HG02610 (cell line): ENCODE measurements around the gene PSG4.
"Not testable (repeated sequence)": the region's sequence is repeated elsewhere in the genome, so short reads cannot be mapped to it uniquely, and the experiment has no call there.

Source experiments
- ATAC-seq: cut with Tn5 transposase; IDR thresholded peaks from one replicate; pipeline ENCODE4 v1.9.1; 2021; ENCODE audit warnings: mild to moderate bottlenecking, moderate library complexity; ENCODE audit not compliant: unreplicated experiment

The PSG4 gene

DNA sequence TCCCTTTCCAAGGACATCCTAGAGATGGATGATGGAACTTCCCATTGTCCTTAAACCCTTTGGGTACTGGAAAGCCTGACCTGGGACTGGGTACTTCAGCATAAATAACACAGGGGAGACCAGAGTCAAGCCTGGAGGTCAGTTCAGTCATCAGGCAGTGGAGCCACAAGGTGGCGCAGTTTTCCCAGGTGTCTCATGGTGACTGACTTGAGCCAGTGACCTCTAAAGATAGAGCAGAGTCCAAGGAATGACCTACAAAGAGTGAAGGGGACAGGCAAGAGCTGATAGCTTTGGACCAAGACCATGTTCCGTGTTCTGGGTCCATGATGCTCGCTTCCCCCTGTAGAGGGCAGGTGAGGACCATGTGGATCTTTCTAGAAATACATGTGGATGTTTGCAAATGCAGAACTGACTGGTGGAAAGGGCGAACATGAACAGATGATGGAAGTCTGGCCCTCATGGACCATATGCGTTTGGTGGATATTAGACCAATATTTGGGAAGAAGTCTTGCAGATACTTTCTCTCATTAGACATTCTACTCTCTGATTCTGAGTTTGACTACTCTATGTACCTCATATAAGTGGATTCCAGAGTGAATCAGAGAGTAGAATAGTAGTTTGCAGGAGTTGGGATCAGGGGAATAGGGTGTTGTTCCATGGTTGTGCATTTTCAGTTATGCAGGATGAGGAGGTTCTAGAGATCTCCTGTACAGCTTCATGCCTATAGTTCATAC is 6.6 kb downstream of the PSG4 start:
- not testable (repeated sequence) for ATAC-seq

- not testable (repeated sequence) for ATAC-seq
Measured at GRCh38 chr19:43197666-43198397, 7.6 kb downstream of the PSG4 start.

DNA sequence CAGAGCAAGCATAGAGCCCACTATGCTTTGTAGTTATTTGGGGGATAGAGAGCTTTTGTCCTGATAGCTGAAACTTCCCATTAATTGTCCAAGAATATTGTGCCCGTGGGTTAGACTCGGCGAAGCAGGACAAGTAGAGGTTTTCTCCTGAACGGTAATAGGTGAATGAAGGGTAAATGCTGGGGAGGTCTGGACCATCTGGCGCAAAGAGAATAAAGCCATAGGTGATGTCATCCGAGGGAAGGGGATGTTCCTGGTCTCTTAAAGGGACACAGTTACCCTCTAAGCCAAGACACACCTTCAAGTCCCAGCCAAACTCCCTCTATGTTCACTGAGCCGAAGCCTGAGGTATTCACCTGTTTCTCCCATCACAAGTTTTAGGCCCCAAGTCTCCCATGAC is 11.0 kb downstream of the PSG4 start:
- ATAC-seq, result not testable (repeated sequence)

DNA sequence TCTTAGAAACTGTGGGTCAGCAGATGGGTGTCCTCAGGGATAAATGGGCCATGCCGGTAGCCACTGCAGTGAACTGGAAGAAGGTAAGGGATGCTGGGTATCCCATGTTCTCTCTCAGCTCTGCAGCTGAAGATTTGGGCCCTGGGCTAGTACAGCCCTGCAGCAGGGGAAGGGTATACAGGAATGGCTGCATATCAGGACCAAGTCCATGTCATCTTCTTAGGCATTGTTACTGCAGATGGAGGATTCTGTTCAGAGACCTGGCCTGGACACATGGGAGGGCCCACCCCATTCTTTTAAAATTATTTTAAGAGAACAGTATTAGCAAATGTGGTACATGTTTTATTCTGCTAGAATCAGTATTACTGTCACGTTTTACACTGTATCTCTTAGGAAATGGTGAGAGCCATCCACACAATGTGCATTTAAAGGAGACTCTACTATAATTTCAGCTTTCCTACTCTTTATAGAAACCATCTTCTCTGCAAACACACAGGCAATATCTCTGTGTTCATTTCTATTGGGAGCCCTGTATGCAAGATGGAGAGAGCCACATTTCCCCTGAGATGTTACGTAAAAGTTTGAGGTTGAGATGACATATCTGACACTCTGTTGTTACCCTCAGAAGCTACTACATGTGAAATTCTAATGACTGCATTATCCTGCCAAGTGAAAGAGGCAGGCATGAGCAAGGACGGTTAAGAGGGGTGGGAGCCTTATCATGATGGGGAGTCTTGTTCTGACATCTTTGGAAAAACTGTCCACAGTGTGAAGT is 12.9 kb downstream of the PSG4 start:
- ATAC-seq, result not testable (repeated sequence)

DNA sequence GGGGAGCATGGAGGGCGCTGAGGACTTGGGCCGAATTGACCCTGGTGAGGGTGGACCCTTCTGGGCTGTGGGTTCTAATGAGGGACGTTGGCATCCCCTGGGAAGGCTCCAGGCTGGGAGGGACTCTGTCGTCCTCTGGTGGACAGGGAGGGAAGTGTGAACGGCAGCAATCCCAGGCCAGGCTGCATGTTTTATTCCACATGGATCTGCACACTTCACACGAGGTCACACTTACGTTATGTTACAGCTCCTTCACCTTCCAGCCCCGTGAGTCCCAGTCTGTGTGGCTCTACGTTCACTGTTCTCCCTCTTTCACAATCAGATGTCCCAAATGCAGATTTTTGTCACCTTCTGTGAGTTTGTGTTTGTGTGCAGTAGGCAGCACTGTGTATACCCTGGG is 17.3 kb downstream of the PSG4 start:
- not testable (repeated sequence) for ATAC-seq

DNA sequence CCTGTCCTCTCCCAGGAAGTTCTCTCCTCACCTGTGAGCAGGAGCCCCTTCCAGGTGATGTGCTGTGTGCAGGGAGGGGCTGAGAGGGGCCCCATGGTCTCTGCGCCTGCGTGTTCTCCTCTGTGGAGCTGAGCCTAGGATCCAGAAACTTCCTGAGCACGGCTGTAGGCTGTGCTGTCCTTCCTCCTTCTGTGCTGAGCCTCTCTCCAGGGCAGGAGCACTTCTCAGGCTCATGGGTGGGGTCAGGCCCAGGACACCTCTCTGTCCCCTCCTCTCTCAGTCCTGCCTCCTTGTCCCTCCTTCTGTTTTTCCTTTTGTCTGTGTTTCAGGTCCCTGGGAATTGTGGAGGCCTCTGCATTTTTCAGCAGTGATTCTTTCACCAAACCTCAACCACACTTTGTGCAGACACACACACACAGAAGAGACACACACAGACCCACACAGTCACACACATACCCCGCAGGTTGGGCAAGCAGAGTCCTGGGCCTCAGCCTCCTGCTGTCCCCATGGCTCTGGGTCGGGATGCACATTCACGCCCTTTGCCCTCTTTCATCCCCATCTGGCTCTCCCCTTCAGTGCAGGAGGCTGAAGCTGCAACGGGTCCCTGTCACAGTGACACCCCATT is 19.0 kb downstream of the PSG4 start, which contains the start of gene PSG5:
PSG5 (minus strand) TSS at position 226 of the 625 bp plus-strand sequence; CDS start at position 95, 131 bp downstream.
- not testable (repeated sequence) for ATAC-seq

DNA sequence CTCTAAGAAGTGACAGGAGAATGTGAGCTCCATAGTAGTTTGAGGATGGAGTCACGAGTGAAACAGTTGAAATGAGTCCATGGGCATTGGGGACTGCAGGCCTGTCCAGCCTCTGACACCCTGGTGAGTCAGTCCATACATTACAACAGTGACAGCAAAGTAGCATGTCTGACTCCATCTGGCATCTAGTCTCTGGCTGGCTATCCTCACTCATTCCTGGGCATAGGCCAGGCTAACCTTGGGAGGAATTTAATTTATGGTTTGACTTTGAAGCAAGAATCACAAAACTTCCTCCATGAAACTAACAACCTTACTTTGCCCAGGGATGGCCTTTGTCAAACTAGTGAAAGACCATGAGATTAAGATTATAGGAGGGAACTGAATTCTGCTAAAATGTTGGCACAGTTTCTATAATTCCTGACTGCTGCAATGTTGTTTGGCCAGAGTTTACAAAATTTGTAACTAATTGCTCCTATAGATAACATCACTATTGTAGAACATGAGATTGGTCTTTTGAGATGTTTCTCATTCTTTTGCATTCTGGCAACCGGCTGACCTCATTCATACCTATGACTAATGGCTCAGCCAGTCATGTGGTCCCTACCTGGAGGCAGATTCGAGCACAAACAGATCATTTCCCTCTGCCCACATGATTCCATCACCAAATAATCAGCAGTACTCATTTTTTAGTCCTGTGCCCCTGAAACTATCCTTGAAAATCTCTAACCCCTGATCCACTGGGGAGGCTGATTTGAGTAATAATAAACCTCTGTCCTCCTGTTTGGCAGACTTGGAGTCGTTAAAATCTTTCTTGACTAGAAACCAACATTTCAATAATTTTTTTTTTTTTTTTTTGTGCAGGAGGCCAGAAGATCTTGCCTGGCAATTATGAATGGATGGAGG is 23.3 kb downstream of the PSG4 start:
- not testable (repeated sequence) for ATAC-seq

DNA sequence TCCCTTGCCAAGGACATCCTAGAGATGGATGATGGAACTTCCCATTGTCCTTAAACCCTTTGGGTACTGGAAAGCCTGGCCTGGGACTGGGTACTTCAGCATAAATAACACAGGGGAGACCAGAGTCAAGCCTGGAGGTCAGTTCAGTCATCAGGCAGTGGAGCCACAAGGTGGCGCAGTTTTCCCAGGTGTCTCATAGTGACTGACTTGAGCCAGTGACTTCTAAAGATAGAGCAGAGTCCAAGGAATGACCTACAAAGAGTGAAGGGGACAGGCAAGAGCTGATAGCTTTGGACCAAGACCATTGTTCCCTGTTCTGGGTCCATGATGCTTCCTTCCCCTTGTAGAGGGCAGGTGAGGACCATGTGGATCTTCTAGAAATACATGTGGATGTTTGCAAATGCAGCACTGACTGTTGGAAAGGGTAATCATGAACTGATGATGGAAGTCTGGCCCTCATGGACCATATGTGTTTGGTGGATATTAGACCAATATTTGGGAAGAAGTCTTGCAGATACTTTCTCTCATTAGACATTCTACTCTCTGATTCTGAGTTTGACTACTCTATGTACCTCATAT is 25.8 kb downstream of the PSG4 start:
- ATAC-seq, result not testable (repeated sequence)

- not testable (repeated sequence) for ATAC-seq
Measured at GRCh38 chr19:43178577-43178976, 26.9 kb downstream of the PSG4 start.

- ATAC-seq, result not testable (repeated sequence)
Measured at GRCh38 chr19:43165906-43166305, 39.5 kb downstream of the PSG4 start.

- ATAC-seq, result not testable (repeated sequence)
Measured at GRCh38 chr19:43163135-43163534, 42.3 kb downstream of the PSG4 start.

DNA sequence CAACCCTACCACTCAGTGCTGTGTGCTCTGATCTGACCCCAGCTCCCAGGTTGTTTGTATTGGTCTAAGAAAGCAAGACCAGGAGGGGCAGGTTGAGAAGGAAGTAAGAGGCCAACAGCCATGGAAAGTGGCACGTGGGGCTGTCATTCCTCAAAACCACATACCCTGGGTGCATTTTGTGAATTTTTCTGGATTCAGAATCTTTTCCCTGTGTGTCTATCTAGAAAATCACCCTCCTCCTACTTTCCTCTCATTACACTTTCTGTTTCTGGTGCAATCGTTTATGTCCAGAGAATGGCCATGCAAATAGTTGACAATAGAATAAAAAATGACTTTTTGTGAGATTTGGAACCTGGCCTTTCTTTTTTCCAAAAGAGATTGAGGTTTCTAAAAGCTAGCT is 43.2 kb downstream of the PSG4 start:
- ATAC-seq, result not testable (repeated sequence)

DNA sequence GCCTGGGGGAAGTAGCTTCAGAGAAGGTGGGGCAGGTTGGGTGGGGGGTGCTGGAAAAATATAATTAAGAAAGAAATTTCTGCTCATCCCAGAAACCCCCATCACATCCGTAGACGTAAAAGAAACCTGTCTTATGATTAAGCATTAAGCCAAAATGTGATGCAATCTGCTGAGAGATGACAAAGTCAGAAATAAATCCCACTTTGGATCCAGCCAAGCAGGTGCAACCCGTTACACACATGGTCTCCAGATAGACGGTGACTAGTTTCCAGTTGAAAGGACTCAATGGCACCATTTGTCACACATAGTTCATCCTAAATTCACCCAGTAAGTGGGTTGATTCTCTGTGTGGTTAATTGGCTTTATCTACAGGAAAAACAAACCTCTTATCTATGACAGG is 53.2 kb downstream of the PSG4 start:
- no peak for ATAC-seq

GRCh38 chr19:43149788-43150187 is 55.6 kb downstream of the PSG4 start:
- ATAC-seq, result not testable (repeated sequence)

GRCh38 chr19:43148233-43148632 is 57.2 kb downstream of the PSG4 start:
- ATAC-seq, result no peak
